IMR-90 (cell line): Measurements from ENCODE around the gene CENPV. TPM values are rescaled to one million over a fixed set of nuclear protein-coding genes. Genes with fewer than 3 reads are reported as not detected.

Experiments
- ATAC-seq: fragments of 200-7000 bp; cut with Tn5 transposase; 2 replicates; pipeline ENCODE4 v1.9.1; 2020; ENCODE audit warnings: low read depth, mild to moderate bottlenecking, moderate library complexity
- BruUV-seq: library from RNA; stranded (reverse); fragments of 400-500 nt; replicated peaks from 2 replicates; lab custom pipeline; 2021; lab: Mats Ljungman, UMichigan
- CTCF ChIA-PET: fragments of 300-600 bp; formaldehyde crosslinking; extraction: SDS; loops from one replicate; lab custom pipeline; 2021; ENCODE audit warnings: antibody characterized with exemption; lab: Yijun Ruan, JAX
- POLR2A ChIA-PET: fragments of 300-600 bp; sonication (Branson Sonifier 250); formaldehyde crosslinking; loops from one replicate; lab custom pipeline; 2022; ENCODE audit warnings: antibody characterized with exemption; ENCODE audit not compliant: unreplicated experiment; lab: Charles Lee
- DNase-seq: peaks from one replicate; pipeline ENCODE4 v3.0.0; 2013
- H2AFZ ChIP-seq: replicated peaks from 2 replicates; pipeline ENCODE3; 2013; ENCODE audit warnings: low read length, mild to moderate bottlenecking; ENCODE audit not compliant: poor library complexity
- H2AK5ac ChIP-seq: 2 replicates; pipeline ENCODE4 v1.6.1; 2013; ENCODE audit warnings: low read depth, low read length, inconsistent platforms
- H2AK9ac ChIP-seq: replicated peaks from 2 replicates; pipeline ENCODE3; 2013; ENCODE audit warnings: mild to moderate bottlenecking, low read depth, low read length, moderate library complexity; ENCODE audit not compliant: poor library complexity
- H2BK120ac ChIP-seq: 2 replicates; pipeline ENCODE4 v1.6.1; 2013; ENCODE audit warnings: low read depth, low read length, inconsistent platforms
- H2BK15ac ChIP-seq: 3 replicates; pipeline ENCODE4 v1.6.1; 2013; ENCODE audit warnings: low read depth, low read length, inconsistent platforms
- H2BK20ac ChIP-seq: 2 replicates; pipeline ENCODE4 v1.6.1; 2013; ENCODE audit warnings: low read depth, mild to moderate bottlenecking, inconsistent platforms, low read length, moderate library complexity
- H2BK5ac ChIP-seq: 2 replicates; pipeline ENCODE4 v1.6.1; 2013; ENCODE audit warnings: mild to moderate bottlenecking, low read depth, low read length, inconsistent platforms; ENCODE audit not compliant: poor library complexity, severe bottlenecking
- H3K14ac ChIP-seq: replicated peaks from 2 replicates; pipeline ENCODE4 v1.6.1; 2013; ENCODE audit warnings: low read depth, low read length, inconsistent platforms
- H3K18ac ChIP-seq: 2 replicates; pipeline ENCODE4 v1.6.1; 2013; ENCODE audit warnings: low read depth, low read length, control low read depth
- H3K23ac ChIP-seq: 2 replicates; pipeline ENCODE4 v1.6.1; 2013; ENCODE audit warnings: low read depth, low read length, inconsistent platforms
- H3K27ac ChIP-seq: 2 replicates; pipeline ENCODE4 v1.5.1; 2013; ENCODE audit warnings: mild to moderate bottlenecking, control low read depth, low read length; ENCODE audit not compliant: insufficient read depth
- H3K27me3 ChIP-seq: 2 replicates; pipeline ENCODE4 v1.6.1; 2013; ENCODE audit warnings: low read length; ENCODE audit not compliant: control insufficient read depth, insufficient read depth
- H3K36me3 ChIP-seq: 2 replicates; pipeline ENCODE4 v1.6.1; 2013; ENCODE audit warnings: low read length, mixed read lengths; ENCODE audit not compliant: control insufficient read depth, insufficient read depth
- H3K4ac ChIP-seq: 2 replicates; pipeline ENCODE4 v1.6.1; 2013; ENCODE audit warnings: low read depth, low read length, inconsistent platforms
- H3K4me1 ChIP-seq: 2 replicates; pipeline ENCODE4 v1.6.1; 2013; ENCODE audit warnings: low read length, mixed read lengths; ENCODE audit not compliant: control insufficient read depth, insufficient read depth
- H3K4me2 ChIP-seq: 2 replicates; pipeline ENCODE4 v1.6.1; 2013; ENCODE audit warnings: low read depth, mild to moderate bottlenecking, control low read depth, low read length, moderate library complexity
- H3K4me3 ChIP-seq: 2 replicates; pipeline ENCODE4 v1.5.1; 2013; ENCODE audit warnings: low read depth, mild to moderate bottlenecking, control low read depth, low read length, moderate library complexity; ENCODE audit not compliant: insufficient read depth
- H3K56ac ChIP-seq: 2 replicates; pipeline ENCODE4 v1.6.1; 2013; ENCODE audit warnings: low read length, inconsistent platforms; ENCODE audit not compliant: insufficient read depth; ENCODE audit errors: extremely low read depth
- H3K79me1 ChIP-seq, 2 experiments: 2 replicates each; pipeline ENCODE4 v1.6.1; 2013; ENCODE audit warnings: low read length in 2 of 2, inconsistent platforms in 1 of 2, low read depth in 1 of 2
- H3K9ac ChIP-seq: 2 replicates; pipeline ENCODE4 v1.6.1; 2013; ENCODE audit warnings: low read depth, low read length, control low read depth
- H3K9me1 ChIP-seq: 2 replicates; pipeline ENCODE4 v1.6.1; 2013; ENCODE audit warnings: low read length, inconsistent platforms; ENCODE audit not compliant: insufficient read depth
- H3K9me3 ChIP-seq: 2 replicates; pipeline ENCODE4 v1.6.1; 2013; ENCODE audit warnings: low read length; ENCODE audit not compliant: control insufficient read depth, insufficient read depth
- H4K20me1 ChIP-seq: 2 replicates; pipeline ENCODE4 v1.6.1; 2013; ENCODE audit warnings: low read length, inconsistent platforms; ENCODE audit not compliant: insufficient read depth
- H4K5ac ChIP-seq: 2 replicates; pipeline ENCODE4 v1.6.1; 2013; ENCODE audit warnings: mild to moderate bottlenecking, low read depth, low read length, control low read depth
- H4K8ac ChIP-seq, 2 experiments: 2 replicates each; pipeline ENCODE4 v1.6.1; 2013; ENCODE audit warnings: low read depth in 2 of 2, low read length in 2 of 2, control low read depth in 1 of 2, inconsistent platforms in 1 of 2
- H4K91ac ChIP-seq: 2 replicates; pipeline ENCODE4 v1.6.1; 2013; ENCODE audit warnings: low read depth, low read length, inconsistent platforms; ENCODE audit not compliant: insufficient read depth
- BHLHE40 ChIP-seq: fragments of 150-350 bp; IDR thresholded peaks from 2 replicates; pipeline ENCODE4 v1.6.1; 2016; ENCODE audit warnings: mild to moderate bottlenecking, low read depth, low read length
- CEBPB ChIP-seq: IDR thresholded peaks from 2 replicates; pipeline ENCODE4 v1.6.1; 2012; ENCODE audit warnings: low read depth, low read length, improper control_type of control experiment
- CHD1 ChIP-seq: IDR thresholded peaks from 2 replicates; pipeline ENCODE4 v1.6.1; 2012; ENCODE audit warnings: low read depth, low read length, improper control_type of control experiment
- CTCF ChIP-seq: conservative IDR thresholded peaks from 2 replicates; pipeline ENCODE4 v1.5.1; 2012; ENCODE audit warnings: mild to moderate bottlenecking, low read depth, low read length, improper control_type of control experiment
- FOS ChIP-seq: fragments of 150-350 bp; IDR thresholded peaks from 2 replicates; pipeline ENCODE4 v1.6.1; 2016; ENCODE audit warnings: low read depth, low read length
- MAFK ChIP-seq: IDR thresholded peaks from 2 replicates; pipeline ENCODE4 v1.6.1; 2012; ENCODE audit warnings: low read depth, low read length, improper control_type of control experiment
- MAZ ChIP-seq: IDR thresholded peaks from 2 replicates; pipeline ENCODE4 v1.6.1; 2012; ENCODE audit warnings: low read depth, mild to moderate bottlenecking, low read length, improper control_type of control experiment, moderate library complexity, borderline replicate concordance
- MXI1 ChIP-seq: IDR thresholded peaks from 2 replicates; pipeline ENCODE4 v1.6.1; 2012; ENCODE audit warnings: low read depth, mild to moderate bottlenecking, low read length, moderate library complexity, borderline replicate concordance
- NFE2L2 ChIP-seq: fragments of 150-350 bp; IDR thresholded peaks from 2 replicates; pipeline ENCODE4 v1.6.1; 2016; ENCODE audit warnings: low read depth, mild to moderate bottlenecking, low read length
- POLR2A ChIP-seq: IDR thresholded peaks from 2 replicates; pipeline ENCODE4 v1.6.1; 2012; ENCODE audit warnings: mild to moderate bottlenecking, low read depth, low read length
- RAD21 ChIP-seq: IDR thresholded peaks from 2 replicates; pipeline ENCODE4 v1.6.1; 2012; ENCODE audit warnings: low read length, improper control_type of control experiment
- RCOR1 ChIP-seq: IDR thresholded peaks from 2 replicates; pipeline ENCODE4 v1.6.1; 2012; ENCODE audit warnings: mild to moderate bottlenecking, low read length, improper control_type of control experiment; ENCODE audit not compliant: insufficient replicate concordance
- RFX5 ChIP-seq: IDR thresholded peaks from 2 replicates; pipeline ENCODE4 v1.8.0; 2012; ENCODE audit warnings: low read depth, mild to moderate bottlenecking, low read length, moderate library complexity
- SMC3 ChIP-seq: fragments of 150-350 bp; IDR thresholded peaks from 2 replicates; pipeline ENCODE4 v1.6.1; 2016; ENCODE audit warnings: low read depth, mild to moderate bottlenecking, antibody characterized with exemption, low read length, moderate library complexity
- dilution Hi-C: fragments of 300-500 bp; cut with HindIII; formaldehyde crosslinking; loops from one replicate; pipeline ENCODE4 v1.14.3; 2018; ENCODE audit warnings: low sequenced_read_pairs; ENCODE audit not compliant: unreplicated experiment
- in situ Hi-C: fragments of 300-500 bp; cut with MboI; formaldehyde crosslinking; loops from 3 replicates; pipeline ENCODE4 v1.14.3; 2019; ENCODE audit warnings: low sequenced_read_pairs, inconsistent platforms, mixed read lengths
- intact Hi-C: fragments of 100-400 bp; cut with micrococcal nuclease; formaldehyde crosslinking; loops from 2 replicates; pipeline ENCODE4 v1.10.0; 2022
- polyA plus RNA-seq, 3 experiments: library from polyadenylated mRNA; depleted of rRNA; stranded (reverse); fragments of >200 nt; gene quantifications; 2 replicates each; pipeline ENCODE4 v1.2.3, GENCODE V29; 2012; ENCODE audit warnings: low replicate concordance in 1 of 3
- total RNA-seq: library from RNA; depleted of rRNA; stranded (reverse); fragments of >200 nt; gene quantifications from 2 replicates; pipeline ENCODE4 v1.2.3, GENCODE V29; 2012
- TF ChIP-seq, protein P1 (sequence below): fragments of 150-350 bp; IDR thresholded peaks from 2 replicates; pipeline ENCODE4 v1.6.1; 2017; ENCODE audit warnings: mild to moderate bottlenecking, antibody characterized with exemption, low read length, low read depth
- TF ChIP-seq, protein P2 (sequence below): fragments of 150-350 bp; IDR thresholded peaks from 2 replicates; pipeline ENCODE4 v1.6.1; 2016; ENCODE audit warnings: low read depth, mild to moderate bottlenecking, low read length, moderate library complexity, borderline replicate concordance

CENPV gene
- total and polyA plus RNA-seq, 2 of the 4 experiments (the other 2 are of a cell fraction), result 35.3 to 49.8 TPM

- POLR2A ChIA-PET, result no interaction called here
Observed at GRCh38 chr17:16364625-16365024, 11.4 kb upstream of the CENPV start.

More at GRCh38 chr17:16364625-16365024, 11.4 kb upstream of the CENPV start:
- Histone ChIP-seq H2AK5ac (no peak overlapping the region), H3K9me1 (no peaks in the 10 kb centered on the region), H3K14ac (no peak overlapping the region), H4K91ac (no peak overlapping the region), H3K4me3 (no peak overlapping the region), H3K9me3 (no peaks in the 10 kb centered on the region), H2AFZ (no peak overlapping the region), H2AK9ac (no peak overlapping the region), H2BK20ac (no peak overlapping the region), H3K56ac (no peak overlapping the region), H2BK5ac (no peak overlapping the region), H4K5ac (no peak overlapping the region), H2BK120ac (no peak overlapping the region), H3K36me3 (no peaks in the 10 kb centered on the region), H3K4me2 (no peak overlapping the region), H2BK15ac (no peak overlapping the region), H3K9ac (no peak overlapping the region), H3K27ac (no peak overlapping the region), H3K79me1 (no peaks in the 10 kb centered on the region), H3K4ac (no peak overlapping the region), H4K8ac (no peak overlapping the region), H3K27me3 (no peaks in the 10 kb centered on the region), H3K18ac (no peak overlapping the region), H4K20me1 (no peaks in the 10 kb centered on the region), H3K4me1 (no peaks in the 10 kb centered on the region), H3K23ac (no peak overlapping the region)
- ATAC-seq (0 out of 2 replicates have a peak, but pooled peaks have one; percentile 11), DNase-seq (no peak)
- in situ Hi-C loops, result loop anchor here (10.0 kb wide), 1 partner anchor 160 kb away; no protein-coding TSS in a partner anchor
- dilution Hi-C loops, result no loop called here
- no TSS peak for BruUV-seq
- TF ChIP-seq SMC3 (no peak), NFE2L2 (no peak), CTCF (no peak), RFX5 (no peak), CEBPB (no peak), FOS (no peak), MXI1 (no peak), RCOR1 (no peak), RAD21 (no peak), POLR2A (no peak), MAZ (no peak), CHD1 (no peak), BHLHE40 (no peak), MAFK (no peak)
- TF ChIP-seq, protein P1, sequence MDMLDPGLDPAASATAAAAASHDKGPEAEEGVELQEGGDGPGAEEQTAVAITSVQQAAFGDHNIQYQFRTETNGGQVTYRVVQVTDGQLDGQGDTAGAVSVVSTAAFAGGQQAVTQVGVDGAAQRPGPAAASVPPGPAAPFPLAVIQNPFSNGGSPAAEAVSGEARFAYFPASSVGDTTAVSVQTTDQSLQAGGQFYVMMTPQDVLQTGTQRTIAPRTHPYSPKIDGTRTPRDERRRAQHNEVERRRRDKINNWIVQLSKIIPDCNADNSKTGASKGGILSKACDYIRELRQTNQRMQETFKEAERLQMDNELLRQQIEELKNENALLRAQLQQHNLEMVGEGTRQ, result no peak
- TF ChIP-seq, protein P2, sequence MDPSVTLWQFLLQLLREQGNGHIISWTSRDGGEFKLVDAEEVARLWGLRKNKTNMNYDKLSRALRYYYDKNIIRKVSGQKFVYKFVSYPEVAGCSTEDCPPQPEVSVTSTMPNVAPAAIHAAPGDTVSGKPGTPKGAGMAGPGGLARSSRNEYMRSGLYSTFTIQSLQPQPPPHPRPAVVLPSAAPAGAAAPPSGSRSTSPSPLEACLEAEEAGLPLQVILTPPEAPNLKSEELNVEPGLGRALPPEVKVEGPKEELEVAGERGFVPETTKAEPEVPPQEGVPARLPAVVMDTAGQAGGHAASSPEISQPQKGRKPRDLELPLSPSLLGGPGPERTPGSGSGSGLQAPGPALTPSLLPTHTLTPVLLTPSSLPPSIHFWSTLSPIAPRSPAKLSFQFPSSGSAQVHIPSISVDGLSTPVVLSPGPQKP, result no peak
- intact Hi-C loops, result no loop called here
- CTCF ChIA-PET, result interaction anchor here (0.5 to 1.9 kb wide), 10 partner anchors 12 to 719 kb away, joined by 3 to 19 read pairs (median 5); partner anchors contain the start of genes CENPV, TRPV2 and UBB
